ENCODE data around the gene RAB3IL1. TPM values are rescaled to one million over a fixed set of nuclear protein-coding genes. Genes with fewer than 3 reads are reported as not detected.

The RAB3IL1 gene
- total RNA-seq, 1 donor from 2014 or later = 1.3 TPM

DNA sequence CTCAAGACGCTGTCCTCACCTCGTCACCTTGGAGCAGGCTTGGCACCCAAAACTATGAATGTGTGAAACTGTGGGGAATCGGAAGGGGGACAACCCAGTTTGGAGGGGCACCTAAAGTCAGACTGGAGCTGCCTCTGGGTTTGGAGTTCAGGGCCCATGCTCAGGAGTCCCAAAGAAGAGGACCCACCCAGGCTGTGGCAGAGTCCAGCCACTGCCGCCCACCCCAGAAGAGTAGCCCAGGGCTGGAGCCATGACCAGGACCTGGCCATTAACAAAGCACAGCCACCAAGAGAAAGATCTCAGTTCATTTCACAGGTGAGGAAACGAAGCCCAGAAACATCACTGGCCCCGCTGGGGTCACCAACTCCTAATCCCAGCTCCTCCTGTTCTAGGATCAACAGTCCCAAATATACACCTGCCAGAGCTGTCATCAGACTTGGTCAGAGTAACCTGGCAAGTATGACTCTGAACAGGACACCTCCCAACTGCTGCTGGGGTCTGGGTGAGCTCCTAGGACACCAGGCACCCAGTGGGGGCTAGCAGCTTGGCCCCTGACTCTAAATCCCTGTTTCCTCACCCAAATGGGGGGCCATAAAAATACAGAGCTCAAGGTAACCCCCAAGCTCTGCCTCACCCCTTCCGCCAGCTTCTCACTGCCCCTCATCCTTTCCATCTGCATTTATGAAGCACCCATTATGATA lies 2.7 kb downstream of the RAB3IL1 start:
- no peak for TF ChIP-seq CTCF (IDR thresholded peaks at IDR 0.05; ENCODE audit: partially characterized antibody, unreplicated experiment)
- Mint-ChIP-seq H3K36me3 (ENCODE audit: unreplicated experiment) (no peaks in the 10 kb centered on the region), H3K4me3 (ENCODE audit: unreplicated experiment) (no peak overlapping the region), H3K27me3 (ENCODE audit: unreplicated experiment) (peaks cover 17% of the 10 kb centered on the region), H3K27ac (ENCODE audit: unreplicated experiment) (no peak overlapping the region), H3K9me3 (ENCODE audit: unreplicated experiment) (peaks cover 7% of the 10 kb centered on the region), H3K4me1 (ENCODE audit: low read depth, unreplicated experiment) (no peaks in the 10 kb centered on the region)
- no peak for DNase-seq

DNA sequence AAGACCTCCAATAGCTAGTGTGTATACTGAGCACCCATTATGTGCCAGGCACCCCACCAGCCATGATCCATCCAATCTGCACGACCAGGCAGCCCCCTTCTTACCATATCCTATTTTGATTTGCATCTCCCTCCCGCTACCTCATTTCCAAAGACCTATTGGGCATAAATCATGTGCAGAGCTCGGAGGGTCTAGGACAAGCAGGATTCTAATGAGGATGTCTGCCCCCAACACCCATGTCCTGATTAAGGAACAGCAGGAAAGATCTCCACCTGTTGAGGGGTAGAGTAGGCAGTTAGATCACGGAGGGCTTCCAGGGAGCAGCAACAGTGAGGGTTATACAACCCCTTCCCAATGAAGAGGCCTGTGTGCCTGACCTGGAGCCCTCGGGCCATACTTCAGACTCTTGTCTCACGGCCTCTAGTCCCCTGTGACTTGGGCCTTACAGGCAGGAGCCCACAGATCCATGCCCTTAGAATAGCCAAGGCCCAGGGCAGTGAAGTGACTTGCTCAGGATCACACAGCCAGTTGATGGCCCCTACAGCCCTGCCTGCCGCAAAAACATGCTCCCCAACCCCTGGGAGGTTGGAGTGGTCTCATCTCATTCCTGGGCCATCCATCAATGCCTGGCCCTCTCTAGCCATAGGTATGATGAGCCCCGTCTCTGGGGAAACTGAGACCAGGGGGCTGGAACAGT lies 3.5 kb downstream of the RAB3IL1 start:
- H3K27ac Mint-ChIP-seq (ENCODE audit: unreplicated experiment) = no peak overlapping the region
- peaks cover 7% of the 10 kb centered on the region for H3K9me3 Mint-ChIP-seq (ENCODE audit: unreplicated experiment)
- no peak for DNase-seq
- no peak overlapping the region for H3K4me3 Mint-ChIP-seq (ENCODE audit: unreplicated experiment)
- H3K27me3 Mint-ChIP-seq (ENCODE audit: unreplicated experiment) = peaks cover 17% of the 10 kb centered on the region
- no peaks in the 10 kb centered on the region for H3K4me1 Mint-ChIP-seq (ENCODE audit: low read depth, unreplicated experiment)
- TF ChIP-seq CTCF (IDR thresholded peaks at IDR 0.05; ENCODE audit: partially characterized antibody, unreplicated experiment) = no peak
- H3K36me3 Mint-ChIP-seq (ENCODE audit: unreplicated experiment) = no peaks in the 10 kb centered on the region

GRCh38 chr11:61912991-61913698 lies 4.2 kb downstream of the RAB3IL1 start:
- no peak for TF ChIP-seq CTCF (IDR thresholded peaks at IDR 0.05; ENCODE audit: partially characterized antibody, unreplicated experiment)
- Mint-ChIP-seq H3K4me3 (ENCODE audit: unreplicated experiment) (no peak overlapping the region), H3K27me3 (ENCODE audit: unreplicated experiment) (peaks cover 14% of the 10 kb centered on the region), H3K36me3 (ENCODE audit: unreplicated experiment) (no peaks in the 10 kb centered on the region), H3K9me3 (ENCODE audit: unreplicated experiment) (peaks cover 4% of the 10 kb centered on the region), H3K27ac (ENCODE audit: unreplicated experiment) (no peak overlapping the region), H3K4me1 (ENCODE audit: low read depth, unreplicated experiment) (no peaks in the 10 kb centered on the region)
- DNase-seq = no peak

DNA sequence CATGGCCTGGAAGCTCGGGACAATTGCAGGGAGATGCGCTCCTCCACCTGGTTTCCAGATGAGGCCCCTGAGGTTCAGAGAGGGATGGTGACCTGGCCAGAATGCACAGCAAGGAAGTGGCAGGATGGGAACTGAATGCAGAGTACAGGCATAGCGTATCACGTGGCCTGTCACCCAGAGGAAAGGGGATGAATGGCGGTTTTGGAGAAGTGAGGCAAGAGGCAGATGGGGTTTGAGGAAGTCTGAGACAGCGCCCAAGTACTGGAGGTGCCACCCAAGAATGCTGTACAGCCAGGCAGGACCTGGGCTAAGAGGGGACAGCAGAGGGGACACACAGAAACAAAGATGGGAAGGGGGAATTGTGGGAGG lies 4.9 kb downstream of the RAB3IL1 start:
- no peak for TF ChIP-seq CTCF (IDR thresholded peaks at IDR 0.05; ENCODE audit: partially characterized antibody, unreplicated experiment)
- no peak for DNase-seq
- Mint-ChIP-seq H3K4me1 (ENCODE audit: low read depth, unreplicated experiment) (no peaks in the 10 kb centered on the region), H3K4me3 (ENCODE audit: unreplicated experiment) (no peak overlapping the region), H3K27ac (ENCODE audit: unreplicated experiment) (no peak overlapping the region), H3K27me3 (ENCODE audit: unreplicated experiment) (peaks cover 12% of the 10 kb centered on the region), H3K36me3 (ENCODE audit: unreplicated experiment) (no peaks in the 10 kb centered on the region), H3K9me3 (ENCODE audit: unreplicated experiment) (no peaks in the 10 kb centered on the region)

All from glutamatergic neuron (in vitro differentiated cells).